ENCODE measurements around the gene RIPK4. TPM values are rescaled to one million over a fixed set of nuclear protein-coding genes. Genes with fewer than 3 reads are reported as not detected.

The RIPK4 gene
- polyA plus RNA-seq, 1 donor from 2014 or later, result not detected

DNA sequence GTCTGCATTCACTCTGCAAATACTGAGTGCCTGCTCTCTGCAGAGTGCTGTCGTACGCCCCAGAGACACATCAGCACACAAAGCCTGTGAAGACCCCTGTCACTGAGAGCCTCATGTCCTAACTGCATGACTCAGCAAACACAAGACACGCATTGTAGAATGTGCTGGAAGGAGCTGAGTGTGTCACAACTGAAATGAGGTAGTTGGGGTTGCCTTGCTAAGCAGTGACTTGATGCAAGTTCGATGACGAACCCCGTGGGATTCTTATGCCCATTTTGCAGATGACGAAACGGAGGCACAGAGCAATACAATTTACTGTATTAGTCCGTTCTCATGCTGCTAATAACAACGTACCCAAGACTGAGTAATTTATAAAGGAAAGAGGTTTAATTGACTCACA lies 65.1 kb downstream of the RIPK4 start:
- Histone ChIP-seq H3K9me3 (ENCODE audit: low read length) (no peaks in the 10 kb centered on the region), H3K9me2 (ENCODE audit: insufficient read depth, low read length) (no peaks in the 10 kb centered on the region), H4K20me1 (ENCODE audit: insufficient read depth) (no peaks in the 10 kb centered on the region), H3K4me2 (ENCODE audit: low read length) (no peak overlapping the region), H3K27ac (ENCODE audit: low read length) (no peak overlapping the region), H3K79me2 (replicated peaks; ENCODE audit: insufficient read depth, low read length) (no peaks in the 10 kb centered on the region), H3K36me3 (ENCODE audit: insufficient read depth, low read length) (no peaks in the 10 kb centered on the region), H3K9ac (ENCODE audit: low read length) (no peak overlapping the region), H2AFZ (ENCODE audit: low read depth, low read length) (no peak overlapping the region), H3F3A (ENCODE audit: insufficient read depth, low read length, poor library complexity, severe bottlenecking) (no peaks in the 10 kb centered on the region), H3K4me3 (ENCODE audit: low read length) (no peak overlapping the region), H3K27me3 (ENCODE audit: insufficient read depth, low read depth, low read length) (no peaks in the 10 kb centered on the region)
- TF ChIP-seq EP300 (conservative IDR thresholded peaks at IDR 0.05; ENCODE audit: poor library complexity, severe bottlenecking), result no peak
- no peak for TF ChIP-seq EZH2 (IDR thresholded peaks at IDR 0.05; ENCODE audit: borderline replicate concordance, insufficient read depth, low read length, poor library complexity, severe bottlenecking)
- TF ChIP-seq, protein P1, sequence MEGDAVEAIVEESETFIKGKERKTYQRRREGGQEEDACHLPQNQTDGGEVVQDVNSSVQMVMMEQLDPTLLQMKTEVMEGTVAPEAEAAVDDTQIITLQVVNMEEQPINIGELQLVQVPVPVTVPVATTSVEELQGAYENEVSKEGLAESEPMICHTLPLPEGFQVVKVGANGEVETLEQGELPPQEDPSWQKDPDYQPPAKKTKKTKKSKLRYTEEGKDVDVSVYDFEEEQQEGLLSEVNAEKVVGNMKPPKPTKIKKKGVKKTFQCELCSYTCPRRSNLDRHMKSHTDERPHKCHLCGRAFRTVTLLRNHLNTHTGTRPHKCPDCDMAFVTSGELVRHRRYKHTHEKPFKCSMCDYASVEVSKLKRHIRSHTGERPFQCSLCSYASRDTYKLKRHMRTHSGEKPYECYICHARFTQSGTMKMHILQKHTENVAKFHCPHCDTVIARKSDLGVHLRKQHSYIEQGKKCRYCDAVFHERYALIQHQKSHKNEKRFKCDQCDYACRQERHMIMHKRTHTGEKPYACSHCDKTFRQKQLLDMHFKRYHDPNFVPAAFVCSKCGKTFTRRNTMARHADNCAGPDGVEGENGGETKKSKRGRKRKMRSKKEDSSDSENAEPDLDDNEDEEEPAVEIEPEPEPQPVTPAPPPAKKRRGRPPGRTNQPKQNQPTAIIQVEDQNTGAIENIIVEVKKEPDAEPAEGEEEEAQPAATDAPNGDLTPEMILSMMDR (IDR thresholded peaks at IDR 0.05; ENCODE audit: poor library complexity, severe bottlenecking), result no peak
- no peak for TF ChIP-seq REST (IDR thresholded peaks at IDR 0.05; ENCODE audit: borderline replicate concordance)
- no peak for TF ChIP-seq TAF1 (IDR thresholded peaks at IDR 0.05; ENCODE audit: low read depth)
- TF ChIP-seq RAD21 (conservative IDR thresholded peaks at IDR 0.05), result no peak
- TF ChIP-seq SMC3 (conservative IDR thresholded peaks at IDR 0.05; ENCODE audit: poor library complexity), result no peak
- TF ChIP-seq MXI1 (conservative IDR thresholded peaks at IDR 0.05; ENCODE audit: poor library complexity, severe bottlenecking), result no peak
- TF ChIP-seq POLR2AphosphoS5 (IDR thresholded peaks at IDR 0.05), result no peak

- H3K27me3 ChIP-seq (ENCODE audit: insufficient read depth, low read depth, low read length), result no peaks in the 10 kb centered on the region
- no peak overlapping the region for H3K27ac ChIP-seq (ENCODE audit: low read length)
Observed at GRCh38 chr21:41699311-41699710, 67.5 kb downstream of the RIPK4 start.

More at GRCh38 chr21:41699311-41699710, 67.5 kb downstream of the RIPK4 start:
- Histone ChIP-seq H2AFZ (ENCODE audit: low read depth, low read length) (no peak overlapping the region), H4K20me1 (ENCODE audit: insufficient read depth) (no peaks in the 10 kb centered on the region), H3K4me2 (ENCODE audit: low read length) (no peak overlapping the region), H3F3A (ENCODE audit: insufficient read depth, low read length, poor library complexity, severe bottlenecking) (no peaks in the 10 kb centered on the region), H3K9ac (ENCODE audit: low read length) (no peak overlapping the region), H3K36me3 (ENCODE audit: insufficient read depth, low read length) (no peaks in the 10 kb centered on the region), H3K9me3 (ENCODE audit: low read length) (no peaks in the 10 kb centered on the region), H3K4me3 (ENCODE audit: low read length) (no peak overlapping the region), H3K9me2 (ENCODE audit: insufficient read depth, low read length) (no peaks in the 10 kb centered on the region), H3K79me2 (replicated peaks; ENCODE audit: insufficient read depth, low read length) (no peaks in the 10 kb centered on the region)
- TF ChIP-seq POLR2AphosphoS5 (IDR thresholded peaks at IDR 0.05) (no peak), EZH2 (IDR thresholded peaks at IDR 0.05; ENCODE audit: borderline replicate concordance, insufficient read depth, low read length, poor library complexity, severe bottlenecking) (no peak), EP300 (conservative IDR thresholded peaks at IDR 0.05; ENCODE audit: poor library complexity, severe bottlenecking) (no peak), SMC3 (conservative IDR thresholded peaks at IDR 0.05; ENCODE audit: poor library complexity) (no peak), MXI1 (conservative IDR thresholded peaks at IDR 0.05; ENCODE audit: poor library complexity, severe bottlenecking) (no peak), REST (IDR thresholded peaks at IDR 0.05; ENCODE audit: borderline replicate concordance) (no peak), RAD21 (conservative IDR thresholded peaks at IDR 0.05) (no peak), TAF1 (IDR thresholded peaks at IDR 0.05; ENCODE audit: low read depth) (no peak)
- TF ChIP-seq, protein P1 (IDR thresholded peaks at IDR 0.05; ENCODE audit: poor library complexity, severe bottlenecking), result no peak
